H1 (cell line): Measurements from ENCODE around the gene ZNF135. TPM values are rescaled to one million over a fixed set of nuclear protein-coding genes. Genes with fewer than 3 reads are reported as not detected.
A peak's percentile ranks its signal among the peaks of the same experiment; 100 is the strongest.

Experiments used
- CTCF ChIA-PET: fragments of 300-600 bp; sonication (Branson Sonifier 250); formaldehyde crosslinking; loops from one replicate; lab custom pipeline; 2021; ENCODE audit not compliant: partially characterized antibody; lab: Charles Lee
- POLR2A ChIA-PET: fragments of 300-600 bp; sonication (Branson Sonifier 250); formaldehyde crosslinking; loops from one replicate; lab custom pipeline; 2021; ENCODE audit warnings: inconsistent platforms; ENCODE audit not compliant: partially characterized antibody; lab: Charles Lee
- DNase-seq, 2 experiments: peaks; one replicate each; pipeline versions ENCODE4 v3.0.0 to v3.0.0-alpha.2; 2010 to 2022; ENCODE audit warnings: low spot score in 2 of 2, low read depth in 1 of 2, mixed read lengths in 1 of 2
- FAIRE-seq: peaks from 2 replicates; lab custom pipeline; 2011; peaks lifted over from hg19 to GRCh38; lab: Jason Lieb, UNC
- H2AFZ ChIP-seq: 2 replicates; pipeline ENCODE4 v1.8.1; 2012; ENCODE audit warnings: low read length, inconsistent platforms
- H2AK5ac ChIP-seq: 2 replicates; pipeline ENCODE4 v1.6.1; 2013; ENCODE audit warnings: low read depth, low read length
- H2BK120ac ChIP-seq: replicated peaks from 2 replicates; pipeline ENCODE3; 2013; ENCODE audit warnings: low read depth, low read length, inconsistent platforms
- H2BK12ac ChIP-seq: 2 replicates; pipeline ENCODE4 v1.6.1; 2013; ENCODE audit warnings: low read depth, low read length
- H2BK15ac ChIP-seq: 2 replicates; pipeline ENCODE4 v1.6.1; 2013; ENCODE audit warnings: low read length
- H2BK20ac ChIP-seq: 2 replicates; pipeline ENCODE4 v1.6.1; 2013; ENCODE audit warnings: low read length
- H2BK5ac ChIP-seq: 2 replicates; pipeline ENCODE4 v1.6.1; 2013; ENCODE audit warnings: low read depth, low read length
- H3K14ac ChIP-seq: 2 replicates; pipeline ENCODE4 v1.6.1; 2013; ENCODE audit warnings: inconsistent platforms; ENCODE audit not compliant: insufficient read length
- H3K18ac ChIP-seq: 2 replicates; pipeline ENCODE4 v1.6.1; 2013; ENCODE audit warnings: low read length; ENCODE audit errors: extremely low read depth
- H3K23ac ChIP-seq: 2 replicates; pipeline ENCODE4 v1.6.1; 2013; ENCODE audit warnings: inconsistent platforms; ENCODE audit not compliant: insufficient read length
- H3K23me2 ChIP-seq: 2 replicates; pipeline ENCODE4 v1.6.1; 2013; ENCODE audit warnings: low read depth, low read length
- H3K27ac ChIP-seq: 2 replicates; pipeline ENCODE4 v1.6.1; 2011; ENCODE audit warnings: low read depth, low read length, inconsistent platforms
- H3K27me3 ChIP-seq, 4 experiments: replicated peaks in 1 of 4; 1 replicate in 1 of 4; 2 replicates in 3 of 4; pipeline versions ENCODE4 v1.6.1 to v1.8.1; 2011 to 2013; ENCODE audit warnings: low read length in 3 of 4, mild to moderate bottlenecking in 3 of 4, inconsistent platforms in 2 of 4, mixed read lengths in 2 of 4, moderate library complexity in 1 of 4; ENCODE audit not compliant: control insufficient read depth in 3 of 4, insufficient read depth in 3 of 4; ENCODE audit errors: extremely low read depth in 1 of 4
- H3K36me3 ChIP-seq, 4 experiments: 2 replicates each; pipeline versions ENCODE4 v1.6.1 to v1.8.1; 2011 to 2013; ENCODE audit warnings: mild to moderate bottlenecking in 4 of 4, low read length in 3 of 4, moderate library complexity in 2 of 4, control low read depth in 1 of 4, inconsistent platforms in 1 of 4; ENCODE audit not compliant: insufficient read depth in 4 of 4, control insufficient read depth in 2 of 4
- H3K4ac ChIP-seq: replicated peaks from 2 replicates; pipeline ENCODE3; 2013; ENCODE audit warnings: low read length, low read depth, mixed read lengths, inconsistent platforms; ENCODE audit not compliant: insufficient read length
- H3K4me1 ChIP-seq, 4 experiments: replicated peaks in 1 of 4; 1 replicate in 1 of 4; 2 replicates in 3 of 4; pipeline versions ENCODE4 v1.6.1 to v1.8.1; 2011 to 2013; ENCODE audit warnings: low read length in 3 of 4, inconsistent platforms in 2 of 4, mixed read lengths in 1 of 4; ENCODE audit not compliant: insufficient read depth in 4 of 4, control insufficient read depth in 3 of 4
- H3K4me2 ChIP-seq, 2 experiments: 2 replicates each; pipeline versions ENCODE4 v1.6.1 to v1.8.1; 2011 to 2013; ENCODE audit warnings: low read depth in 2 of 2, low read length in 2 of 2, control low read depth in 1 of 2, inconsistent platforms in 1 of 2, mild to moderate bottlenecking in 1 of 2; ENCODE audit not compliant: insufficient read depth in 1 of 2
- H3K4me3 ChIP-seq, 4 experiments: fragments of 200-600, 300-600 bp in 1 of 4; sonication (generic), shearing (Covaris generic), sonication (Bioruptor Twin) in 1 of 4; 2 replicates each; pipeline versions ENCODE4 v1.5.1 to v1.8.1; 2011 to 2016; ENCODE audit warnings: low read length in 4 of 4, low read depth in 3 of 4, control low read depth in 2 of 4, inconsistent platforms in 2 of 4, mild to moderate bottlenecking in 2 of 4, mixed read lengths in 1 of 4, moderate library complexity in 1 of 4; ENCODE audit not compliant: insufficient read depth in 2 of 4; ENCODE audit errors: extremely low read depth in 1 of 4
- H3K56ac ChIP-seq: replicated peaks from 2 replicates; pipeline ENCODE3; 2013; ENCODE audit warnings: low read depth, mild to moderate bottlenecking, mixed read lengths, low read length, inconsistent platforms; ENCODE audit not compliant: insufficient read length
- H3K79me1 ChIP-seq: 2 replicates; pipeline ENCODE4 v1.6.1; 2013; ENCODE audit warnings: low read depth, low read length, control low read depth
- H3K79me2 ChIP-seq, 2 experiments: 2 replicates each; pipeline versions ENCODE4 v1.6.1 to v1.8.1; 2012 to 2013; ENCODE audit warnings: low read length in 2 of 2, mild to moderate bottlenecking in 2 of 2, inconsistent platforms in 1 of 2; ENCODE audit not compliant: insufficient read depth in 2 of 2, control insufficient read depth in 1 of 2
- H3K9ac ChIP-seq, 4 experiments: replicated peaks in 1 of 4; 1 replicate in 1 of 4; 2 replicates in 3 of 4; pipeline versions ENCODE4 v1.6.1 to v1.8.1; 2011 to 2013; ENCODE audit warnings: low read depth in 3 of 4, low read length in 3 of 4, control low read depth in 2 of 4, mild to moderate bottlenecking in 2 of 4, moderate library complexity in 2 of 4, inconsistent platforms in 1 of 4; ENCODE audit errors: extremely low read depth in 1 of 4
- H3K9me3 ChIP-seq, 2 experiments: 2 replicates each; pipeline versions ENCODE4 v1.6.1 to v1.8.1; 2012 to 2013; ENCODE audit warnings: mild to moderate bottlenecking in 2 of 2, moderate library complexity in 2 of 2, control low read depth in 1 of 2, inconsistent platforms in 1 of 2, low read depth in 1 of 2, low read length in 1 of 2, mixed read lengths in 1 of 2; ENCODE audit not compliant: insufficient read depth in 2 of 2
- H4K20me1 ChIP-seq, 2 experiments: replicated peaks in 1 of 2; 2 replicates each; pipeline versions ENCODE3 to v1.8.1; 2011 to 2013; ENCODE audit warnings: inconsistent platforms in 2 of 2, low read length in 2 of 2, mild to moderate bottlenecking in 1 of 2; ENCODE audit not compliant: insufficient read depth in 2 of 2, control insufficient read depth in 1 of 2
- H4K5ac ChIP-seq: 2 replicates; pipeline ENCODE4 v1.6.1; 2013; ENCODE audit warnings: low read length, low read depth, mixed read lengths, inconsistent platforms; ENCODE audit not compliant: insufficient read length
- H4K8ac ChIP-seq: 2 replicates; pipeline ENCODE4 v1.8.0; 2013; ENCODE audit warnings: mild to moderate bottlenecking, moderate library complexity, low read length, inconsistent platforms; ENCODE audit not compliant: insufficient read depth; ENCODE audit errors: extremely low read depth
- H4K91ac ChIP-seq: replicated peaks from 2 replicates; pipeline ENCODE3; 2013; ENCODE audit warnings: low read length, mixed read lengths, inconsistent platforms; ENCODE audit not compliant: insufficient read length
- BACH1 ChIP-seq: IDR thresholded peaks from 2 replicates; pipeline ENCODE4 v1.6.1; 2012; ENCODE audit warnings: low read length, improper control_type of control experiment
- EP300 ChIP-seq, 2 experiments: IDR thresholded peaks; 1 replicate in 1 of 2; 2 replicates in 1 of 2; pipeline ENCODE4 v1.6.1; 2011 to 2012; ENCODE audit warnings: low read depth in 2 of 2, low read length in 2 of 2, mild to moderate bottlenecking in 2 of 2, borderline replicate concordance in 1 of 2, inconsistent platforms in 1 of 2, moderate library complexity in 1 of 2
- GABPA ChIP-seq: IDR thresholded peaks from 2 replicates; pipeline ENCODE4 v1.6.1; 2011; ENCODE audit warnings: mild to moderate bottlenecking, low read length, moderate library complexity, borderline replicate concordance; ENCODE audit not compliant: insufficient read depth
- JUND ChIP-seq: IDR thresholded peaks from 2 replicates; pipeline ENCODE4 v1.6.1; 2011; ENCODE audit warnings: mild to moderate bottlenecking, improper control_type of control experiment, low read length
- PHF8 ChIP-seq: fragments of 200-600 bp; sonication (generic); conservative IDR thresholded peaks from 2 replicates; pipeline ENCODE4 v1.7.1; 2012; ENCODE audit warnings: low read depth, mild to moderate bottlenecking, inconsistent platforms, low read length, moderate library complexity
- POLR2A ChIP-seq, 2 experiments: IDR thresholded peaks; 1 replicate in 1 of 2; 2 replicates in 1 of 2; pipeline ENCODE4 v1.6.1; 2011; ENCODE audit warnings: low read depth in 2 of 2, low read length in 2 of 2, mild to moderate bottlenecking in 2 of 2; ENCODE audit errors: control extremely low read depth in 1 of 2
- SIX5 ChIP-seq: IDR thresholded peaks from 2 replicates; pipeline ENCODE4 v1.6.1; 2011; ENCODE audit warnings: mild to moderate bottlenecking, low read depth, low read length
- SRF ChIP-seq: IDR thresholded peaks from 2 replicates; pipeline ENCODE4 v1.6.1; 2011; ENCODE audit warnings: mild to moderate bottlenecking, low read depth, low read length, moderate library complexity
- TAF7 ChIP-seq: optimal IDR thresholded peaks from 2 replicates; pipeline ENCODE3; 2011; ENCODE audit warnings: low read depth, mild to moderate bottlenecking, inconsistent platforms, low read length, moderate library complexity, borderline replicate concordance
- WGBS, 2 experiments: shearing (Covaris generic) in 1 of 2; methylation state at CpG; one replicate each; pipeline versions ENCODE4 v1.1.6 to v1.1.7; 2013 to 2015; ENCODE audit warnings: low lambda C conversion rate in 2 of 2, mixed read lengths in 2 of 2, inconsistent platforms in 1 of 2, low coverage in 1 of 2, missing lambda C conversion rate in 1 of 2; ENCODE audit not compliant: insufficient replicate concordance in 2 of 2, insufficient coverage in 1 of 2, insufficient read length in 1 of 2; ENCODE audit errors: extremely low coverage in 1 of 2, missing lambda C conversion rate in 1 of 2; 5-methylcytosine and 5-hydroxymethylcytosine counted together
- long read RNA-seq, 2 experiments: library from RNA in 1 of 2; library from capped mRNA in 1 of 2; stranded (forward); transcript quantifications; one replicate each; pipeline ENCODE4 v2.0.0, GENCODE V29; 2021; ENCODE audit warnings: inconsistent platforms in 1 of 2
- polyA minus RNA-seq, 3 experiments: library from RNA; depleted of rRNA, polyadenylated mRNA; stranded (reverse); fragments of >200 nt; gene quantifications; 1 replicate in 2 of 3; 2 replicates in 1 of 3; pipeline ENCODE4 v1.2.3, GENCODE V29; 2011
- polyA plus RNA-seq, 7 experiments: library from polyadenylated mRNA; depleted of rRNA in 3 of 7; stranded (reverse) in 5 of 7; unstranded in 2 of 7; fragments of >200 nt in 5 of 7; fragments of 200-250 nt in 2 of 7; gene quantifications; 1 replicate in 5 of 7; 2 replicates in 1 of 7; 4 replicates in 1 of 7; pipeline versions ENCODE4 v1.2.1 to v1.2.3, GENCODE V29; 2011 to 2013; ENCODE audit warnings: missing spikeins in 2 of 7, mixed read lengths in 2 of 7
- total RNA-seq: library from RNA; stranded (reverse); fragmentation: NEBNext Ultra II Directional; extraction: Animal tissue kit (Norgen Biotek cat#: 25700); gene quantifications from 2 replicates; pipeline ENCODE4 v1.2.1, GENCODE V29; 2021

ZNF135 gene
- total RNA-seq: 5.2 and 5.3 TPM in 2 replicates
- 6.9 and 7.9 TPM in 2 replicates for polyA plus RNA-seq (2011; rRNA removed)
- polyA plus RNA-seq (2011; cell fraction: cytosol; rRNA removed): 9.2 TPM
- 26.8 TPM for polyA plus RNA-seq (2011; cell fraction: nucleus; rRNA removed)
- 5.1 to 6.2 TPM (median 5.3 TPM) in 4 replicates for polyA plus RNA-seq (2012, experiment 1 of 2)
- 0.51 TPM for polyA plus RNA-seq (2012, experiment 2 of 2)
- polyA plus RNA-seq (2013, experiment 1 of 2): 4.7 TPM
- polyA plus RNA-seq (2013, experiment 2 of 2): 4.2 TPM
- 17.9 and 23.2 TPM in 2 replicates for polyA minus RNA-seq (2011; rRNA and poly(A)+ RNA removed)
- 7.2 TPM for polyA minus RNA-seq (2011; cell fraction: cytosol; rRNA and poly(A)+ RNA removed)
- polyA minus RNA-seq (2011; cell fraction: nucleus; rRNA and poly(A)+ RNA removed): 19.7 TPM
- long read RNA-seq, experiment 1: 0 reads
- long read RNA-seq, experiment 2: 0 reads

DNA sequence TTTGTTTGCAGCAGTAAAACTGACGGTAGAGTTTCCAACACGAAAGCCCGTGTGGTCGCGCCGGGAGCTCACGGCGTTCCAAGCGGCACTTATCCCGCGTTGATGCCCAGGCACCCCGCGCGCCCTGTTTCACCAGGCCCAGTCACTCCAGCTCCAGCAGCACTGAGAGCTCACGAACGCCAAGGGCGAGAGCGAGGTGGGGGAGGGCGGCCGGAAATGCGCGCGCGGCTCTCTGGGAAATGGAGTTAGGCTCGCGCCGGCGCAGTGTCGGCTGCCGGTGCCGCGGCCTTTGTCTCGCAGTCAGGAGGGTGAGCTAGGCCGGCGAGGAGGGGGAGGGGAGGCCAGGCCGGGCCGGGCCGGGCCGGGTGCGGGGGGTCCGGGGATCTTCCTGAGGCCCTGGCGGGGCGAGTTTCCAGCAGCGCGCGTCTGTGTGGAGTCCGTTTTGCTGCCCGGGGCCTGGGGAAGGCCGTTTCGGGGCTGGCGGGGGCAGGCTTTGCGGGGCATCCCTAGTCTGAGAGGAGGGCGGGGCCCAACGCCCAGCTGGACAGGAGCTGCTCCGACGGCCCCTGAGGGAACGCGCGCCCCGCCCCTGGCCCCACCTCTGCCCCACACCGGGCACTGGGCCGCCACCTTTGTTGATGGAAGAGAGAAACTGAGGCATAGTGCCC is at the start of gene ZNF135:
ZNF135 (plus strand) TSS at position 280 of the 668 bp plus-strand sequence. CDS start 721 bp downstream, outside the sequence.
- no peaks in the 10 kb centered on the region for H4K20me1 ChIP-seq
- H2BK5ac ChIP-seq: peak within 1 kb of the TSS; percentile 94
- peaks cover 3% of the 10 kb centered on the region; the same call in 1 of the 2 replicates for H3K23me2 ChIP-seq
- peaks cover 10 to 26% of the 10 kb centered on the region in 2 experiments; a peak in 3 of 4 replicates for H3K9me3 ChIP-seq
- peak within 1 kb of the TSS; percentile 95 for H4K91ac ChIP-seq
- CTCF ChIA-PET: interaction anchor here (0.5 to 6.8 kb wide), 11 partner anchors 9 to 109 kb away, joined by 3 to 113 read pairs (median 6); no protein-coding TSS in a partner anchor
- no peaks in the 10 kb centered on the region for H3K79me2 ChIP-seq
- peak within 1 kb of the TSS; percentile 57 for H3K23ac ChIP-seq
- peak within 1 kb of the TSS; percentile 77 to 84 for H3K4me2 ChIP-seq
- H3K4me1 ChIP-seq: peaks cover 5 to 21% (median 14%) of the 10 kb centered on the region in 4 experiments
- H2BK15ac ChIP-seq: peak within 1 kb of the TSS; percentile 92
- H2AFZ ChIP-seq: no peak within 1 kb of the TSS; the same call in 1 of the 2 replicates
- H3K14ac ChIP-seq: no peak within 1 kb of the TSS
- H3K27me3 ChIP-seq: no peaks in the 10 kb centered on the region
- POLR2A ChIA-PET: interaction anchor here (0.5 to 4.4 kb wide), 37 partner anchors 10 to 244 kb away, joined by 3 to 45 read pairs (median 5); partner anchors contain the start of genes ZNF256, ZNF274, ZNF329 and ZNF417
- H3K36me3 ChIP-seq: peaks cover 0 to 17% (median 7%) of the 10 kb centered on the region in 4 experiments; a peak in 5 of 8 replicates
- H3K4me3 ChIP-seq: peak within 1 kb of the TSS; percentile 38 to 63 (median 44)
- peak within 1 kb of the TSS; percentile 93 for H3K18ac ChIP-seq
- peak within 1 kb of the TSS; percentile 97; the same call in 1 of the 2 replicates for H4K8ac ChIP-seq
- peak within 1 kb of the TSS; percentile 86; the same call in 1 of the 2 replicates for H2AK5ac ChIP-seq
- peak within 1 kb of the TSS; percentile 90 for H2BK120ac ChIP-seq
- peak within 1 kb of the TSS; percentile 94 for H4K5ac ChIP-seq
- H3K4ac ChIP-seq: peak within 1 kb of the TSS; percentile 74
- H3K56ac ChIP-seq: peak within 1 kb of the TSS; percentile 79
- WGBS, 2 experiments: 2% methylated on average over 29 of the region's 62 CpGs; no CpG with 5 or more reads in 1 of the 2 experiments
- H2BK12ac ChIP-seq: peak within 1 kb of the TSS; percentile 96
- no peak for FAIRE-seq
- no peaks in the 10 kb centered on the region for H3K79me1 ChIP-seq
- DNase-seq: peak; percentile 64 to 90
- peak within 1 kb of the TSS; percentile 48; the same call in 1 of the 2 replicates for H2BK20ac ChIP-seq
- H3K27ac ChIP-seq: peak within 1 kb of the TSS; percentile 80
- H3K9ac ChIP-seq: peak within 1 kb of the TSS; percentile 14 to 94 (median 72)
- TF ChIP-seq SIX5: 0 out of 2 replicates have a peak, but pooled peaks have one; percentile 13
- peak; percentile 79; the same call in 1 of the 2 replicates for TF ChIP-seq GABPA
- peak; percentile 53 for TF ChIP-seq TAF7
- TF ChIP-seq JUND: peak; percentile 16; the same call in 1 of the 2 replicates
- peak; percentile 89 for TF ChIP-seq PHF8
- no peak for TF ChIP-seq EP300 (IDR thresholded peaks at IDR 0.05; ENCODE audit: borderline replicate concordance in 1 of 2, low read depth in 2 of 2, low read length in 2 of 2)
- peak in 1 of 2 experiments; percentile 91; a peak in 2 of 3 replicates for TF ChIP-seq POLR2A (IDR thresholded peaks at IDR 0.05; ENCODE audit: control extremely low read depth in 1 of 2, low read depth in 2 of 2, low read length in 2 of 2)
- TF ChIP-seq SRF: no peak
- peak; percentile 57; the same call in 1 of the 2 replicates for TF ChIP-seq BACH1
